Gastroesophageal sphincter (tissue), 3 donors: Measurements from ENCODE around the gene FOSL2.

Experiments used
- CTCF ChIP-seq, 4 experiments: fragments of 200-600 bp in 2 of 4; fragments of 450-650 bp in 2 of 4; sonication (generic) in 1 of 4; IDR thresholded peaks; one replicate each; pipeline ENCODE4 v1.5.1; 2017 to 2019; ENCODE audit warnings: antibody characterized with exemption in 4 of 4, mild to moderate bottlenecking in 2 of 4, moderate library complexity in 2 of 4
- EP300 ChIP-seq: sonication (generic); formaldehyde crosslinking; IDR thresholded peaks from one replicate; pipeline ENCODE4 v1.6.1; 2017; ENCODE audit warnings: antibody characterized with exemption, mild to moderate bottlenecking

GRCh38 chr2:28452534-28453081 is 60.0 kb downstream of the FOSL2 start:
- TF ChIP-seq CTCF (IDR thresholded peaks at IDR 0.05) (peak; percentile 78 to 93 (median 86)), EP300 (no peak)
